Heart left ventricle (tissue), 16 donors: ENCODE data around the gene PPM1A. TPM values are rescaled to one million over a fixed set of nuclear protein-coding genes. Genes with fewer than 3 reads are reported as not detected.

Experiments used
- ATAC-seq, 4 donors: fragments of 200-7000 bp; cut with Tn5 transposase; one replicate each; pipeline ENCODE4 v1.9.1; 2020 to 2022; ENCODE audit warnings: moderate library complexity in 4 of 4, mild to moderate bottlenecking in 3 of 4, moderate number of reproducible peaks in 1 of 4
- DNase-seq, 5 donors: peaks; one replicate each; pipeline ENCODE4 v3.0.0-alpha.2; 2020
- H3K27ac ChIP-seq, 12 donors: fragments of 200-600 bp; sonication (generic) in 4 of 12; one replicate each; pipeline versions ENCODE4 v1.5.0 to v1.8.0; 2016 to 2022; ENCODE audit warnings: mild to moderate bottlenecking in 2 of 12
- H3K27me3 ChIP-seq, 9 donors: fragments of 200-600 bp; sonication (generic) in 2 of 9; one replicate each; pipeline versions ENCODE4 v1.5.1 to v1.8.0; 2016 to 2022; ENCODE audit warnings: mild to moderate bottlenecking in 3 of 9
- H3K36me3 ChIP-seq, 9 donors: fragments of 200-600 bp; sonication (generic) in 2 of 9; one replicate each; pipeline versions ENCODE4 v1.5.0 to v1.8.0; 2018 to 2022; ENCODE audit warnings: mild to moderate bottlenecking in 2 of 9
- H3K4me1 ChIP-seq, 12 donors: fragments of 200-600 bp; sonication (generic) in 4 of 12; one replicate each; pipeline versions ENCODE4 v1.5.0 to v1.8.0; 2016 to 2022; ENCODE audit warnings: mild to moderate bottlenecking in 3 of 12
- H3K4me3 ChIP-seq, 12 donors: fragments of 200-600 bp; sonication (generic) in 4 of 12; one replicate each; pipeline versions ENCODE4 v1.5.0 to v1.8.0; 2017 to 2022; ENCODE audit warnings: mild to moderate bottlenecking in 9 of 12, moderate library complexity in 4 of 12
- H3K9me3 ChIP-seq, 12 donors: fragments of 200-600 bp; sonication (generic) in 4 of 12; one replicate each; pipeline versions ENCODE4 v1.5.0 to v1.8.0; 2016 to 2022; ENCODE audit warnings: mild to moderate bottlenecking in 1 of 12
- CTCF ChIP-seq, 12 donors: fragments of 200-600 bp; sonication (generic) in 4 of 12; IDR thresholded peaks; one replicate each; pipeline versions ENCODE4 v1.5.0 to v1.8.0; 2018 to 2022; ENCODE audit warnings: antibody characterized with exemption in 12 of 12, mild to moderate bottlenecking in 5 of 12
- POLR2A ChIP-seq, 2 donors: fragments of 450-650 bp; IDR thresholded peaks; one replicate each; pipeline ENCODE4 v1.6.1; 2017; ENCODE audit warnings: antibody characterized with exemption in 2 of 2, mild to moderate bottlenecking in 2 of 2, moderate library complexity in 2 of 2
- WGBS, 4 donors: extraction: QIAGEN DNeasy Blood & Tissue Kit in 2 of 4; methylation state at CpG; one replicate each; pipeline versions ENCODE4 v1.1.5 to v1.1.7; 2013 to 2018; 5-methylcytosine and 5-hydroxymethylcytosine counted together
- intact Hi-C, 10 donors: fragments of 100-400 bp; cut with DNase I; formaldehyde crosslinking; loops; one replicate each; pipeline versions ENCODE4 v1.11.1 to v1.14.2; 2022
- polyA plus RNA-seq, 2 donors: library from polyadenylated mRNA; stranded (reverse); fragments of 200-250 nt; gene quantifications; one replicate each; pipeline ENCODE4 v1.2.3, GENCODE V29; 2013
- total RNA-seq, 9 donors: library from RNA; depleted of rRNA in 2 of 9; stranded (reverse); fragments of >200 nt in 2 of 9; fragmentation: NEBNext Ultra II Directional in 3 of 9; extraction: Animal tissue kit (Norgen Biotek cat#: 25700) in 3 of 9; gene quantifications; one replicate each; pipeline versions ENCODE4 v1.1.0 to v1.2.4, GENCODE V29; 2016 to 2023
- donor health status: ischemic (EF 13 %, LVEDD 7.1; RV severe dilation, severe dysfunction).
- donor health status: healthy with polysubstance abuse.
- donor health status: DM: no; HTN: yes; CAD: no.
- donor health status: DM: no; HTN: no; CAD: no.
- donor health status: ischemic (EF 25% LVEDD 6.9; RV normal size, moderate dysfunction).
- donor health status: ischemic (EF 25% LVEDD 5.7; RV mildly dilated, moderate dysfunction).
- donor health status: healthy.
- donor health status: DM: yes; HTN: yes; CAD: no.
- donor health status: ischemic (EF 35%, LVEDD 5.7; RV mildly dilated, moderate dysfunction).
- donor health status: nonischemic (EF 11% LVEDD 7.7; RV severe dilation, severe dysfunction).
- donor health status: DM: yes; HTN: yes; CAD: no.
- donor health status: PGD.
- donor health status: ischemic (EF 29% LVEDD 5.4; RV normal size, mild dysfunction).
- donor health status: nonischemic (EF 23%, LVEDD 6.1; RV moderate dilation, normal function).

PPM1A gene
- total and polyA plus RNA-seq, 11 donors, result 27.7 to 126 (median 91.6) TPM

GRCh38 chr14:60323199-60323896 lies 74.3 kb downstream of the PPM1A start:
- Histone ChIP-seq H3K9me3 (no peaks in the 10 kb centered on the region), H3K36me3 (no peaks in the 10 kb centered on the region), H3K27me3 (peaks cover 0 to 17% (median 6%) of the 10 kb centered on the region in 9 donors), H3K4me1 (peaks cover 0 to 10% (median 2%) of the 10 kb centered on the region in 12 donors), H3K27ac (no peak overlapping the region), H3K4me3 (no peak overlapping the region)
- WGBS, 4 donors, result 83 to 91% (median 88%) methylated on average over 10 to 14 of the region's 14 CpGs
- TF ChIP-seq CTCF (IDR thresholded peaks at IDR 0.05) (no peak), POLR2A (IDR thresholded peaks at IDR 0.05) (no peak)
- DNase-seq, result no peak
- no peak for ATAC-seq
- intact Hi-C loops, result loop anchor here in 3 of 10 donors (10.0 kb wide), 1 partner anchor 129 kb away; no protein-coding TSS in a partner anchor

- 90 to 97% (median 92%) methylated on average over 2 of the region's 2 CpGs for WGBS, 4 donors
- DNase-seq (no peak), ATAC-seq (no peak)
- H3K4me3 ChIP-seq, result no peak overlapping the region
- H3K4me1 ChIP-seq, result peaks cover 0 to 10% (median 2%) of the 10 kb centered on the region in 12 donors
- H3K27me3 ChIP-seq, result peaks cover 0 to 20% (median 6%) of the 10 kb centered on the region in 9 donors
- H3K9me3 ChIP-seq, result no peaks in the 10 kb centered on the region
- H3K36me3 ChIP-seq, result no peaks in the 10 kb centered on the region
- TF ChIP-seq POLR2A (IDR thresholded peaks at IDR 0.05) (no peak), CTCF (IDR thresholded peaks at IDR 0.05) (no peak)
- intact Hi-C loops, result loop anchor here in 4 of 10 donors (5.0 to 10.0 kb wide), 2 partner anchors 128 to 130 kb away; no protein-coding TSS in a partner anchor
- no peak overlapping the region for H3K27ac ChIP-seq
Observed at GRCh38 chr14:60324837-60325236, 75.8 kb downstream of the PPM1A start.

GRCh38 chr14:60326274-60326673 lies 77.3 kb downstream of the PPM1A start:
- DNase-seq (no peak), ATAC-seq (no peak)
- Histone ChIP-seq H3K27me3 (peaks cover 0 to 20% (median 6%) of the 10 kb centered on the region in 9 donors), H3K4me1 (peaks cover 0 to 16% (median 4%) of the 10 kb centered on the region in 12 donors), H3K4me3 (no peak overlapping the region), H3K9me3 (no peaks in the 10 kb centered on the region), H3K36me3 (no peaks in the 10 kb centered on the region), H3K27ac (no peak overlapping the region)
- TF ChIP-seq CTCF (IDR thresholded peaks at IDR 0.05) (no peak), POLR2A (IDR thresholded peaks at IDR 0.05) (no peak)
- intact Hi-C loops, result loop anchor here in 4 of 10 donors (5.0 to 10.0 kb wide), 2 partner anchors 129 to 131 kb away; no protein-coding TSS in a partner anchor
- WGBS, 4 donors, result 82 to 92% (median 88%) methylated on average over 2 of the region's 2 CpGs
